Gastroesophageal sphincter (tissue), 3 donors: ENCODE results near the gene OTOF.

Experiments
- EP300 ChIP-seq: sonication (generic); formaldehyde crosslinking; IDR thresholded peaks from one replicate; pipeline ENCODE4 v1.6.1; 2017; ENCODE audit warnings: antibody characterized with exemption, mild to moderate bottlenecking
- POLR2A ChIP-seq, 2 donors: fragments of 450-650 bp; IDR thresholded peaks; one replicate each; pipeline ENCODE4 v1.6.1; 2017; ENCODE audit warnings: antibody characterized with exemption in 2 of 2, mild to moderate bottlenecking in 2 of 2, moderate library complexity in 1 of 2
- TF ChIP-seq, protein P1 (sequence below), 4 experiments: fragments of 200-600 bp in 2 of 4; fragments of 450-650 bp in 2 of 4; sonication (generic) in 1 of 4; IDR thresholded peaks; one replicate each; pipeline ENCODE4 v1.5.1; 2017 to 2019; ENCODE audit warnings: antibody characterized with exemption in 4 of 4, mild to moderate bottlenecking in 2 of 4, moderate library complexity in 2 of 4

GRCh38 chr2:26412091-26412673 is 65.7 kb downstream of the OTOF start:
- TF ChIP-seq, protein P1, sequence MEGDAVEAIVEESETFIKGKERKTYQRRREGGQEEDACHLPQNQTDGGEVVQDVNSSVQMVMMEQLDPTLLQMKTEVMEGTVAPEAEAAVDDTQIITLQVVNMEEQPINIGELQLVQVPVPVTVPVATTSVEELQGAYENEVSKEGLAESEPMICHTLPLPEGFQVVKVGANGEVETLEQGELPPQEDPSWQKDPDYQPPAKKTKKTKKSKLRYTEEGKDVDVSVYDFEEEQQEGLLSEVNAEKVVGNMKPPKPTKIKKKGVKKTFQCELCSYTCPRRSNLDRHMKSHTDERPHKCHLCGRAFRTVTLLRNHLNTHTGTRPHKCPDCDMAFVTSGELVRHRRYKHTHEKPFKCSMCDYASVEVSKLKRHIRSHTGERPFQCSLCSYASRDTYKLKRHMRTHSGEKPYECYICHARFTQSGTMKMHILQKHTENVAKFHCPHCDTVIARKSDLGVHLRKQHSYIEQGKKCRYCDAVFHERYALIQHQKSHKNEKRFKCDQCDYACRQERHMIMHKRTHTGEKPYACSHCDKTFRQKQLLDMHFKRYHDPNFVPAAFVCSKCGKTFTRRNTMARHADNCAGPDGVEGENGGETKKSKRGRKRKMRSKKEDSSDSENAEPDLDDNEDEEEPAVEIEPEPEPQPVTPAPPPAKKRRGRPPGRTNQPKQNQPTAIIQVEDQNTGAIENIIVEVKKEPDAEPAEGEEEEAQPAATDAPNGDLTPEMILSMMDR (IDR thresholded peaks at IDR 0.05), result no peak
- no peak for TF ChIP-seq POLR2A (IDR thresholded peaks at IDR 0.05)
- no peak for TF ChIP-seq EP300
